Activated CD8-positive, alpha-beta T cell treated with anti-CD3 and anti-CD28 coated beads for 36 hours (primary cell): ENCODE measurements around the gene RPUSD4. TPM values are rescaled to one million over a fixed set of nuclear protein-coding genes. Genes with fewer than 3 reads are reported as not detected.

ENCODE experiments used
- ATAC-seq: fragments of 200-7000 bp; cut with Tn5 transposase; one replicate; pipeline ENCODE4 v1.10.0; 2021; ENCODE audit warnings: mild to moderate bottlenecking, moderate library complexity
- CTCF ChIA-PET: fragments of 350-600 bp; sonication (Branson Sonifier 250); formaldehyde crosslinking; loops from one replicate; lab custom pipeline; 2021; ENCODE audit warnings: antibody characterized with exemption; lab: Charles Lee
- POLR2A ChIA-PET: fragments of 350-600 bp; sonication (Branson Sonifier 250); formaldehyde crosslinking; loops from one replicate; lab custom pipeline; 2021; ENCODE audit warnings: antibody characterized with exemption; lab: Charles Lee
- DNase-seq: peaks from one replicate; pipeline ENCODE4 v3.0.0-alpha.2; 2020
- H3K27ac Mint-ChIP-seq: one replicate; pipeline ENCODE4 v1.8.0; 2021; ENCODE audit warnings: mild to moderate bottlenecking, mixed read lengths
- H3K27me3 Mint-ChIP-seq: one replicate; pipeline ENCODE4 v1.8.0; 2021; ENCODE audit warnings: mixed read lengths
- H3K36me3 Mint-ChIP-seq: one replicate; pipeline ENCODE4 v1.8.0; 2021; ENCODE audit warnings: low read depth, mixed read lengths
- H3K4me1 Mint-ChIP-seq: one replicate; pipeline ENCODE4 v1.8.0; 2021; ENCODE audit warnings: low read depth, mixed read lengths
- H3K4me3 Mint-ChIP-seq: one replicate; pipeline ENCODE4 v1.8.0; 2021; ENCODE audit warnings: mild to moderate bottlenecking, moderate library complexity, mixed read lengths
- H3K9me3 Mint-ChIP-seq: one replicate; pipeline ENCODE4 v1.8.0; 2021; ENCODE audit warnings: mixed read lengths
- CTCF ChIP-seq: fragments of 200-600 bp; IDR thresholded peaks from one replicate; pipeline ENCODE4 v1.8.0; 2022; ENCODE audit warnings: antibody characterized with exemption, mild to moderate bottlenecking
- intact Hi-C: fragments of 100-400 bp; cut with micrococcal nuclease; formaldehyde crosslinking; loops from one replicate; pipeline ENCODE4 v1.10.0; 2022
- total RNA-seq, 2 experiments: library from RNA; stranded (reverse); gene quantifications; one replicate each; pipeline ENCODE4 v1.2.3, GENCODE V29; 2021

RPUSD4 gene
- total RNA-seq, 2 experiments from 2014 or later, result 38.3 to 43.4 TPM

- Mint-ChIP-seq H3K27ac (no peak overlapping the region), H3K36me3 (no peaks in the 10 kb centered on the region), H3K4me3 (no peak overlapping the region), H3K27me3 (peaks cover 4% of the 10 kb centered on the region), H3K4me1 (no peaks in the 10 kb centered on the region), H3K9me3 (no peaks in the 10 kb centered on the region)
- ATAC-seq, result no peak
- ChIA-PET POLR2A (no interaction called here), CTCF (no interaction called here)
- DNase-seq, result no peak
- no peak for TF ChIP-seq CTCF
- intact Hi-C loops, result no loop called here
These were observed 42.2 kb downstream of the RPUSD4 start for GRCh38 chr11:126169291-126169690.

- Mint-ChIP-seq H3K4me3 (no peak overlapping the region), H3K27ac (no peak overlapping the region), H3K9me3 (no peaks in the 10 kb centered on the region), H3K4me1 (peaks cover 3% of the 10 kb centered on the region), H3K27me3 (peaks cover 2% of the 10 kb centered on the region), H3K36me3 (no peaks in the 10 kb centered on the region)
- intact Hi-C loops, result no loop called here
- TF ChIP-seq CTCF, result no peak
- no peak for DNase-seq
- ChIA-PET CTCF (no interaction called here), POLR2A (no interaction called here)
- no peak for ATAC-seq
These were observed 44.0 kb downstream of the RPUSD4 start for GRCh38 chr11:126167488-126167887.

- H3K27ac Mint-ChIP-seq, result no peak overlapping the region
- H3K27me3 Mint-ChIP-seq, result peaks cover 2% of the 10 kb centered on the region
- no peak for ATAC-seq
These were observed 45.0 kb downstream of the RPUSD4 start for GRCh38 chr11:126166413-126166812.

GRCh38 chr11:126165757-126166156, 45.7 kb downstream of the RPUSD4 start:
- H3K4me3 Mint-ChIP-seq, result no peak overlapping the region
- TF ChIP-seq CTCF, result no peak
- ChIA-PET POLR2A (no interaction called here), CTCF (no interaction called here)
- ATAC-seq (no peak), DNase-seq (no peak)
- H3K27me3 Mint-ChIP-seq, result peaks cover 2% of the 10 kb centered on the region
- intact Hi-C loops, result no loop called here
- no peak overlapping the region for H3K27ac Mint-ChIP-seq
- H3K9me3 Mint-ChIP-seq, result no peaks in the 10 kb centered on the region
- peaks cover 3% of the 10 kb centered on the region for H3K4me1 Mint-ChIP-seq
- H3K36me3 Mint-ChIP-seq, result no peaks in the 10 kb centered on the region

More at GRCh38 chr11:126166413-126166812, 45.0 kb downstream of the RPUSD4 start:
- DNase-seq, result no peak
- H3K9me3 Mint-ChIP-seq, result no peaks in the 10 kb centered on the region
- intact Hi-C loops, result no loop called here
- CTCF ChIA-PET, result no interaction called here
- H3K36me3 Mint-ChIP-seq, result no peaks in the 10 kb centered on the region
- POLR2A ChIA-PET, result no interaction called here
- TF ChIP-seq CTCF, result no peak
- no peak overlapping the region for H3K4me3 Mint-ChIP-seq
- H3K4me1 Mint-ChIP-seq, result peaks cover 3% of the 10 kb centered on the region

GRCh38 chr11:126165311-126165720, 46.1 kb downstream of the RPUSD4 start:
- intact Hi-C loops, result no loop called here
- POLR2A ChIA-PET, result no interaction called here
- CTCF ChIA-PET, result no interaction called here
- no peak for TF ChIP-seq CTCF
- peaks cover 3% of the 10 kb centered on the region for H3K4me1 Mint-ChIP-seq
- no peak overlapping the region for H3K4me3 Mint-ChIP-seq
- no peaks in the 10 kb centered on the region for H3K36me3 Mint-ChIP-seq
- no peak overlapping the region for H3K27ac Mint-ChIP-seq
- H3K9me3 Mint-ChIP-seq, result no peaks in the 10 kb centered on the region
- DNase-seq (no peak), ATAC-seq (no peak)
- H3K27me3 Mint-ChIP-seq, result peaks cover 2% of the 10 kb centered on the region
